Adrenal gland (tissue), 12 donors: Measurements from ENCODE around the gene GJE1. TPM values are rescaled to one million over a fixed set of nuclear protein-coding genes. Genes with fewer than 3 reads are reported as not detected.
"Not testable (repeated sequence)": the region's sequence is repeated elsewhere in the genome, so short reads cannot be mapped to it uniquely, and the experiment has no call there.

ENCODE experiments used
- DNase-seq, 7 donors: peaks; one replicate each; pipeline ENCODE4 v3.0.0-alpha.2; 2019 to 2020
- H3K27ac ChIP-seq, 5 donors: fragments of 200-600 bp; sonication (generic) in 4 of 5; 1 replicate in 3 of 5; 2 replicates in 2 of 5; pipeline versions ENCODE4 v1.5.1 to v1.8.0; 2016 to 2020; ENCODE audit warnings: mild to moderate bottlenecking in 1 of 5
- H3K27me3 ChIP-seq: fragments of 200-600 bp; 2 replicates; pipeline ENCODE4 v1.8.0; 2021
- H3K36me3 ChIP-seq, 2 donors: fragments of 200-600 bp; replicated peaks in 1 of 2; 1 replicate in 1 of 2; 2 replicates in 1 of 2; pipeline versions ENCODE4 v1.5.1 to v1.8.0; 2018 to 2022
- H3K4me1 ChIP-seq, 2 donors: fragments of 200-600 bp; replicated peaks in 1 of 2; 1 replicate in 1 of 2; 2 replicates in 1 of 2; pipeline versions ENCODE4 v1.5.1 to v1.8.0; 2018 to 2021
- H3K4me3 ChIP-seq, 4 donors: fragments of 200-600 bp; sonication (generic) in 3 of 4; one replicate each; pipeline ENCODE4 v1.5.1; 2016 to 2018
- H3K9me3 ChIP-seq, 3 donors: fragments of 200-600 bp; sonication (generic) in 1 of 3; replicated peaks in 1 of 3; 1 replicate in 2 of 3; 2 replicates in 1 of 3; pipeline versions ENCODE4 v1.5.1 to v1.8.0; 2016 to 2021
- CTCF ChIP-seq, 6 experiments: fragments of 450-650 bp in 4 of 6; fragments of 200-600 bp in 2 of 6; sonication (generic) in 1 of 6; IDR thresholded peaks; 1 replicate in 5 of 6; 2 replicates in 1 of 6; pipeline versions ENCODE4 v1.5.1 to v1.8.0; 2016 to 2021; ENCODE audit warnings: antibody characterized with exemption in 6 of 6, mild to moderate bottlenecking in 2 of 6, moderate library complexity in 1 of 6
- POLR2A ChIP-seq, 2 donors: fragments of 450-650 bp; IDR thresholded peaks; one replicate each; pipeline ENCODE4 v1.6.1; 2017; ENCODE audit warnings: antibody characterized with exemption in 2 of 2, mild to moderate bottlenecking in 2 of 2, moderate library complexity in 1 of 2
- WGBS, 4 donors: extraction: QIAGEN DNeasy Blood & Tissue Kit in 2 of 4; methylation state at CpG; one replicate each; pipeline versions ENCODE4 v1.1.5 to v1.1.7; 2013 to 2017; 5-methylcytosine and 5-hydroxymethylcytosine counted together
- intact Hi-C, 2 donors: fragments of 100-400 bp; cut with DNase I; formaldehyde crosslinking; loops; one replicate each; pipeline versions ENCODE4 v1.14.1 to v1.15.0; 2022 to 2023
- polyA plus RNA-seq, 3 donors: library from polyadenylated mRNA; stranded (reverse); fragments of 200-250 nt in 2 of 3; fragments of 350-450 nt in 1 of 3; fragmentation: Illumina TruSeq in 1 of 3; extraction: RNeasy Lipid Tissue Mini Kit (QIAGEN cat#74804) in 1 of 3; gene quantifications; one replicate each; pipeline ENCODE4 v1.2.3, GENCODE V29; 2013 to 2014
- total RNA-seq, 9 donors: library from RNA; depleted of rRNA in 4 of 9; stranded (reverse); fragments of >200 nt in 4 of 9; fragments of 120-200 nt in 1 of 9; fragmentation: NEBNext Ultra II Directional in 1 of 9; extraction: Animal tissue kit (Norgen Biotek cat#: 25700) in 1 of 9; gene quantifications; one replicate each; pipeline versions ENCODE4 v1.1.0 to v1.2.4, GENCODE V29; 2013 to 2023
- donor health status: healthy with polysubstance abuse.
- donor health status: Bipolar disorder and iron deficiency.
- donor health status: DM: yes; HTN: yes; CAD: no.
- donor health status: DM: no; HTN: no; CAD: no.
- donor health status: DM: no; HTN: no; CAD: no.
- donor health status: DM: yes; HTN: yes; CAD: no.

The GJE1 gene
- total and polyA plus RNA-seq, 12 donors: not detected

- no peak for DNase-seq
- no peak overlapping the region for H3K27ac ChIP-seq
- TF ChIP-seq POLR2A (IDR thresholded peaks at IDR 0.05) (no peak), CTCF (IDR thresholded peaks at IDR 0.05) (no peak)
- intact Hi-C loops: no loop called here
- H3K36me3 ChIP-seq: no peaks in the 10 kb centered on the region
- no peak overlapping the region for H3K4me3 ChIP-seq
- no peaks in the 10 kb centered on the region for H3K9me3 ChIP-seq
- H3K4me1 ChIP-seq: no peaks in the 10 kb centered on the region
- WGBS, 4 donors: 60 to 74% (median 65%) methylated on average over 3 of the region's 3 CpGs
- H3K27me3 ChIP-seq: no peaks in the 10 kb centered on the region
Measured at GRCh38 chr6:142121342-142121741, 11.4 kb upstream of the GJE1 start.

- H3K27me3 ChIP-seq: peaks cover 5% of the 10 kb centered on the region
- no peaks in the 10 kb centered on the region for H3K36me3 ChIP-seq
- 81 to 91% (median 88%) methylated on average over 1 of the region's 1 CpG for WGBS, 4 donors
- H3K4me1 ChIP-seq: no peaks in the 10 kb centered on the region
- no peak for TF ChIP-seq CTCF (IDR thresholded peaks at IDR 0.05)
- no peak for TF ChIP-seq POLR2A (IDR thresholded peaks at IDR 0.05)
- DNase-seq: no peak
- no peaks in the 10 kb centered on the region for H3K9me3 ChIP-seq
- no peak overlapping the region for H3K4me3 ChIP-seq
- H3K27ac ChIP-seq: no peak overlapping the region
- intact Hi-C loops: no loop called here
Measured at GRCh38 chr6:142130814-142131213, 1.9 kb upstream of the GJE1 start.

- TF ChIP-seq CTCF (IDR thresholded peaks at IDR 0.05) (no peak), POLR2A (IDR thresholded peaks at IDR 0.05) (no peak)
- DNase-seq: no peak
- WGBS, 4 donors: 44 to 63% (median 45%) methylated on average over 2 of the region's 2 CpGs
- Histone ChIP-seq H3K27me3 (no peaks in the 10 kb centered on the region), H3K4me1 (no peaks in the 10 kb centered on the region), H3K9me3 (no peaks in the 10 kb centered on the region), H3K4me3 (no peak overlapping the region), H3K36me3 (no peaks in the 10 kb centered on the region), H3K27ac (no peak overlapping the region)
- intact Hi-C loops: no loop called here
Measured at GRCh38 chr6:142138876-142139275, 6.2 kb downstream of the GJE1 start.

GRCh38 chr6:142141531-142141930, 8.8 kb downstream of the GJE1 start:
- intact Hi-C loops: loop anchor here (5.0 to 10.0 kb wide), 3 partner anchors 63 to 243 kb away; no protein-coding TSS in a partner anchor
- 86 to 91% (median 90%) methylated on average over 13 of the region's 13 CpGs for WGBS, 4 donors
- H3K9me3 ChIP-seq, DNase-seq, H3K27me3 ChIP-seq, H3K4me1 ChIP-seq, H3K27ac ChIP-seq, H3K4me3 ChIP-seq, H3K36me3 ChIP-seq: not testable (repeated sequence)
